Endothelial cell of umbilical vein (primary cell): ENCODE data around the gene RPL21. TPM values are rescaled to one million over a fixed set of nuclear protein-coding genes. Genes with fewer than 3 reads are reported as not detected.

Experiments used
- BruUV-seq: library from RNA; stranded (reverse); fragments of 400-500 nt; replicated peaks from 2 replicates; lab custom pipeline; 2021; lab: Mats Ljungman, UMichigan
- CTCF ChIA-PET: fragments of 300-600, 350-600 bp; sonication (Branson Sonifier 250); formaldehyde crosslinking; loops from one replicate; lab custom pipeline; 2021; ENCODE audit warnings: antibody characterized with exemption, inconsistent platforms; lab: Charles Lee
- POLR2A ChIA-PET: fragments of 300-600, 350-600 bp; sonication (Branson Sonifier 250); formaldehyde crosslinking; loops from one replicate; lab custom pipeline; 2021; ENCODE audit warnings: antibody characterized with exemption, inconsistent platforms; lab: Charles Lee
- DNase-seq: peaks from one replicate; pipeline ENCODE4 v3.0.0-alpha.2; 2011; ENCODE audit warnings: low read depth, low spot score
- FAIRE-seq: peaks from 2 replicates; lab custom pipeline; 2011; peaks lifted over from hg19 to GRCh38; lab: Jason Lieb, UNC
- H2AFZ ChIP-seq: 2 replicates; pipeline ENCODE4 v1.6.0; 2012; ENCODE audit warnings: low read depth, low read length, control low read depth, inconsistent platforms
- H3K27ac ChIP-seq: 2 replicates; pipeline ENCODE4 v1.5.1; 2011; ENCODE audit warnings: low read depth, mild to moderate bottlenecking, control low read depth, low read length, moderate library complexity; ENCODE audit not compliant: insufficient read depth
- H3K27me3 ChIP-seq, 2 experiments: 2 replicates each; pipeline versions ENCODE4 v1.6.0 to v1.6.1; 2011; ENCODE audit warnings: low read length in 2 of 2, mixed read lengths in 1 of 2; ENCODE audit not compliant: control insufficient read depth in 2 of 2, insufficient read depth in 2 of 2
- H3K36me3 ChIP-seq, 2 experiments: 2 replicates in 1 of 2; 3 replicates in 1 of 2; pipeline ENCODE4 v1.5.1; 2011; ENCODE audit warnings: low read length in 2 of 2, mild to moderate bottlenecking in 1 of 2, moderate library complexity in 1 of 2; ENCODE audit not compliant: control insufficient read depth in 2 of 2, insufficient read depth in 2 of 2; ENCODE audit errors: extremely low read depth in 1 of 2
- H3K4me1 ChIP-seq: 3 replicates; pipeline ENCODE4 v1.5.1; 2011; ENCODE audit warnings: mild to moderate bottlenecking, low read length; ENCODE audit not compliant: control insufficient read depth, insufficient read depth; ENCODE audit errors: extremely low read depth
- H3K4me2 ChIP-seq: 2 replicates; pipeline ENCODE4 v1.6.1; 2011; ENCODE audit warnings: low read length, control low read depth, mixed read lengths; ENCODE audit not compliant: insufficient read depth
- H3K4me3 ChIP-seq, 3 experiments: fragments of 200-600 bp in 1 of 3; sonication (generic), shearing (Covaris generic) in 1 of 3; replicated peaks in 1 of 3; 2 replicates each; pipeline ENCODE4 v1.5.1; 2011 to 2016; ENCODE audit warnings: control low read depth in 3 of 3, low read length in 3 of 3, mild to moderate bottlenecking in 2 of 3, inconsistent platforms in 1 of 3, low read depth in 1 of 3, moderate library complexity in 1 of 3; ENCODE audit not compliant: insufficient read depth in 1 of 3
- H3K79me2 ChIP-seq: 2 replicates; pipeline ENCODE4 v1.6.0; 2012; ENCODE audit warnings: low read length, inconsistent platforms; ENCODE audit not compliant: control insufficient read depth, insufficient read depth
- H3K9ac ChIP-seq: replicated peaks from 2 replicates; pipeline ENCODE3; 2011; ENCODE audit warnings: low read length, control low read depth; ENCODE audit not compliant: insufficient read depth; ENCODE audit errors: extremely low read depth
- H3K9me1 ChIP-seq: replicated peaks from 3 replicates; pipeline ENCODE4 v1.6.0; 2011; ENCODE audit warnings: mild to moderate bottlenecking, low read length; ENCODE audit not compliant: control insufficient read depth, insufficient read depth; ENCODE audit errors: extremely low read depth
- H3K9me3 ChIP-seq: replicated peaks from 2 replicates; pipeline ENCODE4 v1.5.1; 2012; ENCODE audit warnings: low read length, inconsistent platforms; ENCODE audit not compliant: control insufficient read depth, insufficient read depth
- H4K20me1 ChIP-seq: replicated peaks from 2 replicates; pipeline ENCODE3; 2011; ENCODE audit warnings: mild to moderate bottlenecking, low read length; ENCODE audit not compliant: control insufficient read depth, insufficient read depth; ENCODE audit errors: extremely low read depth
- EZH2 ChIP-seq: IDR thresholded peaks from 2 replicates; pipeline ENCODE4 v1.6.1; 2012; ENCODE audit warnings: borderline replicate concordance, low read depth, mild to moderate bottlenecking, moderate library complexity, low read length, inconsistent platforms; ENCODE audit not compliant: severe bottlenecking
- FOS ChIP-seq: IDR thresholded peaks from 2 replicates; pipeline ENCODE4 v1.6.1; 2011; ENCODE audit warnings: mild to moderate bottlenecking, low read length, moderate library complexity, borderline replicate concordance; ENCODE audit not compliant: insufficient read depth
- GATA2 ChIP-seq: IDR thresholded peaks from 2 replicates; pipeline ENCODE4 v1.7.0; 2011; ENCODE audit warnings: low read depth, mild to moderate bottlenecking, moderate library complexity, mixed read lengths, low read length; ENCODE audit not compliant: insufficient read length, insufficient read depth
- MYC ChIP-seq: IDR thresholded peaks from one replicate; pipeline ENCODE4 v1.6.1; 2011; ENCODE audit warnings: mild to moderate bottlenecking, low read depth, low read length
- POLR2A ChIP-seq: IDR thresholded peaks from 2 replicates; pipeline ENCODE4 v1.6.1; 2012; ENCODE audit warnings: low read depth, mild to moderate bottlenecking, control low read depth, low read length
- dilution Hi-C: fragments of 300-500 bp; cut with MboI; formaldehyde crosslinking; loops from one replicate; pipeline ENCODE4 v1.15.0; 2019; ENCODE audit warnings: low sequenced_read_pairs; ENCODE audit not compliant: extremely low pct_ligation_motif_present
- intact Hi-C: fragments of 100-400 bp; cut with micrococcal nuclease; formaldehyde crosslinking; loops from one replicate; pipeline ENCODE4 v1.10.0; 2022
- polyA plus RNA-seq, 4 experiments: library from polyadenylated mRNA; depleted of rRNA in 3 of 4; stranded (reverse) in 3 of 4; unstranded in 1 of 4; fragments of >200 nt; gene quantifications; 2 replicates each; pipeline versions ENCODE4 v1.2.1 to v1.2.3, GENCODE V29; 2011 to 2012; ENCODE audit warnings: missing spikeins in 1 of 4
- total RNA-seq: library from RNA; stranded (reverse); gene quantifications from 2 replicates; pipeline ENCODE4 v1.2.3, GENCODE V29; 2021
- TF ChIP-seq, protein P1 (sequence below): IDR thresholded peaks from 2 replicates; pipeline ENCODE4 v1.6.1; 2011; ENCODE audit not compliant: insufficient read depth, insufficient read length
- TF ChIP-seq, protein P2 (sequence below), 2 donors: IDR thresholded peaks; 1 replicate in 1 of 2; 2 replicates in 1 of 2; pipeline ENCODE4 v1.5.1; 2011; ENCODE audit warnings: low read length in 2 of 2, mild to moderate bottlenecking in 2 of 2, moderate library complexity in 2 of 2, control low read depth in 1 of 2, inconsistent platforms in 1 of 2, low read depth in 1 of 2; ENCODE audit not compliant: insufficient read depth in 1 of 2; ENCODE audit errors: extremely low read depth in 1 of 2

Gene RPL21
- total and polyA plus RNA-seq, 2 donors (not counting 3 experiments of a cell fraction or from before 2014, with no cell fraction given) = 585 to 871 TPM

DNA sequence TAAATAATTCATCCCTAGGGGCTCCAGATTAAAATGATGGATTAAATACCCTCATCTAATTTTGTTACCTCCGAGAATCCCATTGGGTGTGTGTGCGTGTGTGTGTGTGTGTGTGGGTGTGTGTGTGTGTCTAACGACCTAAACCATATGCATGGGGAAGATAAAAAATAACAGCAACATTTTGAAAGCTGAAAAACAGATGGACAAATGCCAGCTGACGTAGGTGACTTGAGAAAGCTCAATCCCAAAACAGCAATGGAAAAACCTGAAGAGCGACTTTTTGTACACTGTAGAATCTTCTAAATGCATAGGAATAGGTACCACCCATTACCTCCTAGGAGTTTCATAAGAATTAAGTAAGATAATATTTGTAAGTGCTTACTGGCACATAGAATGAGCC is 8.7 kb upstream of the RPL21 start:
- no peak overlapping the region for H3K4me2 ChIP-seq
- no peaks in the 10 kb centered on the region for H3K79me2 ChIP-seq
- BruUV-seq = no TSS peak
- TF ChIP-seq FOS = no peak
- TF ChIP-seq, protein P1, sequence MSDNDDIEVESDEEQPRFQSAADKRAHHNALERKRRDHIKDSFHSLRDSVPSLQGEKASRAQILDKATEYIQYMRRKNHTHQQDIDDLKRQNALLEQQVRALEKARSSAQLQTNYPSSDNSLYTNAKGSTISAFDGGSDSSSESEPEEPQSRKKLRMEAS = no peak
- no peak for TF ChIP-seq GATA2
- no peak for TF ChIP-seq MYC
- TF ChIP-seq, protein P2, sequence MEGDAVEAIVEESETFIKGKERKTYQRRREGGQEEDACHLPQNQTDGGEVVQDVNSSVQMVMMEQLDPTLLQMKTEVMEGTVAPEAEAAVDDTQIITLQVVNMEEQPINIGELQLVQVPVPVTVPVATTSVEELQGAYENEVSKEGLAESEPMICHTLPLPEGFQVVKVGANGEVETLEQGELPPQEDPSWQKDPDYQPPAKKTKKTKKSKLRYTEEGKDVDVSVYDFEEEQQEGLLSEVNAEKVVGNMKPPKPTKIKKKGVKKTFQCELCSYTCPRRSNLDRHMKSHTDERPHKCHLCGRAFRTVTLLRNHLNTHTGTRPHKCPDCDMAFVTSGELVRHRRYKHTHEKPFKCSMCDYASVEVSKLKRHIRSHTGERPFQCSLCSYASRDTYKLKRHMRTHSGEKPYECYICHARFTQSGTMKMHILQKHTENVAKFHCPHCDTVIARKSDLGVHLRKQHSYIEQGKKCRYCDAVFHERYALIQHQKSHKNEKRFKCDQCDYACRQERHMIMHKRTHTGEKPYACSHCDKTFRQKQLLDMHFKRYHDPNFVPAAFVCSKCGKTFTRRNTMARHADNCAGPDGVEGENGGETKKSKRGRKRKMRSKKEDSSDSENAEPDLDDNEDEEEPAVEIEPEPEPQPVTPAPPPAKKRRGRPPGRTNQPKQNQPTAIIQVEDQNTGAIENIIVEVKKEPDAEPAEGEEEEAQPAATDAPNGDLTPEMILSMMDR (IDR thresholded peaks at IDR 0.05; ENCODE audit: extremely low read depth in 1 of 2, insufficient read depth in 1 of 2, low read depth in 1 of 2, low read length in 2 of 2) = no peak
- no peak for TF ChIP-seq EZH2
- TF ChIP-seq POLR2A = no peak
- H3K27me3 ChIP-seq = no peaks in the 10 kb centered on the region
- CTCF ChIA-PET = no interaction called here
- H3K9me3 ChIP-seq = no peaks in the 10 kb centered on the region
- DNase-seq (no peak), FAIRE-seq (no peak)
- intact Hi-C loops = no loop called here
- no peak overlapping the region for H2AFZ ChIP-seq
- no peak overlapping the region for H3K9ac ChIP-seq
- dilution Hi-C loops = no loop called here
- no peaks in the 10 kb centered on the region for H3K9me1 ChIP-seq
- no peaks in the 10 kb centered on the region for H4K20me1 ChIP-seq
- no peaks in the 10 kb centered on the region for H3K36me3 ChIP-seq
- no peak overlapping the region for H3K27ac ChIP-seq
- POLR2A ChIA-PET = no interaction called here
- no peaks in the 10 kb centered on the region for H3K4me1 ChIP-seq
- H3K4me3 ChIP-seq = no peak overlapping the region
